GM19043 (cell line): ENCODE data around the gene KIR3DL1.
"Not testable (repeated sequence)": the region's sequence is repeated elsewhere in the genome, so short reads cannot be mapped to it uniquely, and the experiment has no call there.

Source experiments
- ATAC-seq: cut with Tn5 transposase; IDR thresholded peaks from one replicate; pipeline ENCODE4 v1.9.1; 2021; ENCODE audit warnings: low read depth; ENCODE audit not compliant: unreplicated experiment

Gene KIR3DL1

GRCh38 chr19:54816251-54816650, at the start of gene KIR3DL1:
Gene KIR3DL1 (plus strand): TSS chr19:54816468.
- not testable (repeated sequence) for ATAC-seq

DNA sequence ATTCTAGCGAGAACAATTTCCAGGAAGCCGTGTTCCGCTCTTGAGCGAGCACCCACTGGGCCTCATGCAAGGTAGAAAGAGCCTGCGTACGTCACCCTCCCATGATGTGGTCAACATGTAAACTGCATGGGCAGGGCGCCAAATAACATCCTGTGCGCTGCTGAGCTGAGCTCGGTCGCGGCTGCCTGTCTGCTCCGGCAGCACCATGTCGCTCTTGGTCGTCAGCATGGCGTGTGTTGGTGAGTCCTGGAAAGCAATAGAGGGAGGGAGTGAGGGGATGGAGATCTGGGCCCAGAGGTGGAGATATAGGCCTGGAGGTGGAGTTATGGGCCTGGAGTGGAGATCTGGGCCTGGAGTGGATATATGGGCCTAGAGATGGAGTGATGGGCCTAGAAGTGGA, 46.6 kb upstream of the KIR3DL1 start, which contains the start of gene KIR2DL1:
Gene KIR2DL1 (plus strand): TSS at position 148 of the 400 bp plus-strand sequence. CDS start 58 bp downstream, at position 206.
- ATAC-seq = not testable (repeated sequence)

- not testable (repeated sequence) for ATAC-seq
Measured at GRCh38 chr19:54770511-54770910, 45.8 kb upstream of the KIR3DL1 start.

DNA sequence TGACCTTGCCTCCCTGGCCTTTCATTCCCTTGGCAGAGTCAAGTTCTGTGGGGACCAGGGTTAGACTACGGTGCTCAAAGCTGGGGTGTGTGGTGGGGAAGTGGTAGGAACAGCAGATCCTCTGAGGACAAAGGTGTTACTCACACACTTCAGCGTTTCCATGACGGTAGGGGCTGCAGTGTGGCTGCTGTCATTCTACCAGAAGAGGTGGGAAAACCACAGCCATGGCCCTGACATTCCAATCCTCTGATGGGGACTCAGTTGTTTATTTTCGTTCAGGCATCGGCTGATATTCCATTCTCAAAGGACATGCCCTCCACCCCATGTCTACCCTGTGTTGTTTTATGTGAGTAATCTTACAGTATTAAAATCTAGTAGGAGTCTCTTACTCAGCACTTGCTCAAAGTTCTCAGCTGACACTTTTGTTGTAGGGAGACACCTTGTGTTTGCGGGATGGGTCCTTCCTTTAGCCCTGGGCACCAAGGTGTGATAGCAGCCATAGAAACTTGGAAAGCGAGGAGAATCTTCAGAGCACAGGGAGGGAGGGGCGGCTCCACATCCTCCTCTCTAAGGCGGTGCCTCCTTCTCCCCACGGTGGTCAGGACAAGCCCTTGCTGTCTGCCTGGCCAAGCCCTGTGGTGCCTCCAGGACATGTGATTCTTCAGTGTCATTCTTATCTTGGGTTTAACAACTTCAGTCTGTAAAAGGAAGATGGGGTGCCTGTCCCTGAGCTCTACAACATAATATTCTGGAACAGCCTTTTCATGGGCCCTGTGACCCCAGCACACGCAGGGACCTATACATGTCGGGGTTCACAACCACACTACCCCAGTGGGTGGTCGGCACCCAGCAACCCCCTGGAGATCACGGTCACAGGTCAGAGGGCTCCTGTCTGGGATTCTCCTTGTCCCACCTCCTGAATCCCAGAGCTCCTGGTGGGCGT, 45.0 kb upstream of the KIR3DL1 start:
- ATAC-seq = not testable (repeated sequence)

DNA sequence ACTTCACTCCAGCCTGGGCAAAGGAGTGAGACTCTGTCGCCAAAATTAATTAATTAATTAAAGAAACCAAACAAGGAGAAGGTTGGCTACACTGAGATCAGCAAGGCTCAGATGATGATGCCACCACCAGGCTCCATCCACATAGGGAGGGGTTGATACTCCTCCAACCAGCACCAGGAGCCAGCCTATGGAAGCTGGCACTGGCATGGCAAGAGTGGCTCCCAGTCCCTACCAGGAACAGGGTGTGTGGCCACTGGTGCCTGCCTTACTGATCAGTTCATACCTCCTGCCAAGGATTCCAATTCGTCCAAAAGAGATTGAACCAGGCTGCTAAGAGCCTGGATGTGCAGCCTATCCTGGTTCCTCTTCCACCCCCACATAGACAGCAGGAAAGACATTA, 43.6 kb upstream of the KIR3DL1 start:
- ATAC-seq = not testable (repeated sequence)

- ATAC-seq = not testable (repeated sequence)
Measured at GRCh38 chr19:54775095-54775815, 41.0 kb upstream of the KIR3DL1 start.

DNA sequence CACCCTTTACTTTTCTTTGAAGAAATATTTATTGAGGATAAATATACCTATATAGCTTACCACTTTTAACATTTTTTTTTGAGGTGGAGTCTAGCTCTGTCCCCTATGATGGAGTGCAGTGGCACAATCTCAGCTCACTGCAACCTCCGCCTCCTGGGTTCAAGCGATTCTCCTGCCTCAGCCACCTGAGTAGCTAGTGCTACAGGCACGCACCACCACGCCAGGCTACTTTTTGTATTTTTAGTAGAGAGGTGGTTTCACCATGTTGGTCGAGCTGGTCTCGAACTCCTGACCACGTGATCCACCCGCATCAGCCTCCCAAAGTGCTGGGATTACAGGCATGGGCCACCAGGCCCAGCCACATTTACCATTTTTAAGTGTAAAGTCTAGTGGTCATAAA, 40.4 kb upstream of the KIR3DL1 start:
- ATAC-seq = not testable (repeated sequence)

- ATAC-seq = not testable (repeated sequence)
Measured at GRCh38 chr19:54777851-54778250, 38.4 kb upstream of the KIR3DL1 start.

DNA sequence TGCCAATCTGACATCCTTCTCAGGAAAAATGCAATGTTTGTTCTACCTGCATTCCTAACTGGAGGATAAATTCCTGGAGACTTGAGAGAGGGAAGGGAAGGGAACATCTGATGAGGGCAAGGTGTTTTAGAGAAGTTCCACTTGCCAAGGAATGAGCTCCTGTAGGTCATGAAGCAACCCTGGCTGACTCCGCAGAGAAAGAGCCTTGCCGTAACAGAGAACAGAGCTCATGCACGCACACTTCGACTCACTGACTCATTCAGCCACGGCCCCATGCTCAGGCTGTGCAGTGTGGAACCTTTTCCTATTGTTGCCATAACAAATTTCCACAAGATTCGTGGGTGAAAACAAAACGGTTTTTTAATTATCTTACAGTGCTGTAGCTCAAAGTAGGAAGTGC, 37.4 kb upstream of the KIR3DL1 start:
- ATAC-seq = not testable (repeated sequence)

DNA sequence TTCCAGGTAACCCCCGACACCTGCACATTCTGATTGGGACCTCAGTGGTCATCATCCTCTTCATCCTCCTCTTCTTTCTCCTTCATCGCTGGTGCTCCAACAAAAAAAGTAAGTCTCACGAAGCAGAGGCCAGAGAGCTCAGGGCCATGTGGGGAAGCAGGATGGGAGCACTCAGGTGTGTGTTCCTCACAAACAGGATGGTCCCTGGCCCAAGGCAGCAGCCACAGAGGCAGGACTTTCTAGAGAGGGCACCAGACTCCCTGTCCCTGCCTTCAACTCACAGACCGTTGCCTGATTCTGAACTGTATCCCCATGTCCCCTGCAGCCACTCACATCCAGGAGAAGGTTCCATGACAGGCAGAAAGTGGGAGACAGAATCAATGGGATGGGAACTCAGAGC, 33.4 kb upstream of the KIR3DL1 start:
- not testable (repeated sequence) for ATAC-seq

DNA sequence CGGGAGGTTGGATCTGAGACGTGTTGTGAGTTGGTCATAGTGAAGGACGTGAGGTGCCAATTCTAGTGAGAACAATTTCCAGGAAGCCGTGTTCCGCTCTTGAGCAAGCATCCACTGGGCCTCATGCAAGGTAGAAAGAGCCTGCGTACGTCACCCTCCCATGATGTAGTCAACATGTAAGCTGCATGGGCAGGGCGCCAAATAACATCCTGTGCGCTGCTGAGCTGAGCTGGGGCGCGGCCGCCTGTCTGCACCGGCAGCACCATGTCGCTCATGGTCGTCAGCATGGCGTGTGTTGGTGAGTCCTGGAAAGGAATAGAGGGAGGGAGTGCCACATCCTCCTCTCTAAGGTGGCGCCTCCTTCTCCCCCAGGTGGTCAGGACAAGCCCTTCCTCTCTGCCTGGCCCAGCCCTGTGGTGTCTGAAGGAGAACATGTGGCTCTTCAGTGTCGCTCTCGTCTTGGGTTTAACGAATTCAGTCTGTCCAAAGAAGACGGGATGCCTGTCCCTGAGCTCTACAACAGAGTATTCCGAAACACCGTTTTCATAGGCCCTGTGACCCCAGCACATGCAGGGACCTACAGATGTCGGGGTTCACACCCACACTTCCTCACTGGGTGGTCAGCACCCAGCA, 30.1 kb upstream of the KIR3DL1 start:
- ATAC-seq = not testable (repeated sequence)

GRCh38 chr19:54788154-54788553, 28.1 kb upstream of the KIR3DL1 start:
- ATAC-seq = not testable (repeated sequence)

DNA sequence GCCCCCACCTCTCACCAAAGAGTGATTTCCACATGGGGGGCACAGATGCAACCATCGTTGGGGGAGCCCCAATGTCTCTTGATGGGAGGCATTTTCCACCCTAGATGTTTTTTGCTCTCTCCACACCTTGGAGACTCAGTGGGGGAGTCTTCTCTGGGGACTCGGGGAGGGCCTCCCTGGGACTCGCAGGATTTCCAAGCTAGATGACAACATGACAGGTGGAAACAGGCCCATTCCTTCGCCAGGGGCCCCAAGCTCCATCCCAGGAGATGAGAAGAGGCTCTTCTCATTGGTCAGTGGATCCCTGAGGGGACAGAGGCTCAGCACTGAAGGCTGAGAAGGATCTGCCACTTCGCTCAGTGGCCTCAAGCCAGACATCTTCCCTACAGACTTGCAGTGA, 25.6 kb upstream of the KIR3DL1 start:
- no peak for ATAC-seq

DNA sequence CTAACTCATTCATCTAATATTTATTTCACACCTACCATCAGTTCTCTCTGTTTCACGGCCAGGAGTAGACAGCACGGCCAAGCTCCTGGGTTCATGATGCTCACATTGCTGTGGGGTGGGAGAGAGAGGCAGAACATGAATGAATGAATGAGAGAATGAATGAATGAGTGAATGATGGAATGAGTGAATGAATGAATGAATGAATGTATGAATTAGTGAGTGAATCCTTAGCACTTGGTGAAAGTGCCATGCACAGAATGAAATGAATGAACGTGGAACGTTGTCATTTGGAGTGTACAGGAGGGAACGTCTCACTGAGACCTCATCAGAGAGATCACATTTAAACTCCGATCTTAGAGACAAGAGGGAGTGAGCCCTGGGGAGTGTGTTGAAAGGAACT, 24.8 kb upstream of the KIR3DL1 start:
- no peak for ATAC-seq

DNA sequence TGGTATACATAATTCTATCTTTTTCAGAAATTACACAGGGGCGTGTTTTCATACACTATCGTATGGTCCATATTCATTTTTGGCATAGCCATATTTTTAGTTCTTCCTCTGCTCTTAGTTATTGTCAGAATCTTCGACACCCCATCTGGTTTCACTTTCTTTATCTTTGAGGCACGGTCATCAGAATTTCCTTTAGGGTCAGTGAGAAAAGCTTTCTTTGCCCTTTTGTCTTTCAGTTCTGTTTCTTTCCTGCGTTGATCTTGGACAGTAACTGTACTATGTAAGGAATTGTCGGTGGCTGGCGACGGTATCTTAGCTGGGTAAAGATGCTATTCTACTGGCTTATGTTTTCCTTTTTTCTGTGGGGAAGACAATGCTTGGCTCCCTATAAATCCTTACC, 23.5 kb upstream of the KIR3DL1 start:
- no peak for ATAC-seq

GRCh38 chr19:54795758-54796157, 20.5 kb upstream of the KIR3DL1 start:
- ATAC-seq = no peak

DNA sequence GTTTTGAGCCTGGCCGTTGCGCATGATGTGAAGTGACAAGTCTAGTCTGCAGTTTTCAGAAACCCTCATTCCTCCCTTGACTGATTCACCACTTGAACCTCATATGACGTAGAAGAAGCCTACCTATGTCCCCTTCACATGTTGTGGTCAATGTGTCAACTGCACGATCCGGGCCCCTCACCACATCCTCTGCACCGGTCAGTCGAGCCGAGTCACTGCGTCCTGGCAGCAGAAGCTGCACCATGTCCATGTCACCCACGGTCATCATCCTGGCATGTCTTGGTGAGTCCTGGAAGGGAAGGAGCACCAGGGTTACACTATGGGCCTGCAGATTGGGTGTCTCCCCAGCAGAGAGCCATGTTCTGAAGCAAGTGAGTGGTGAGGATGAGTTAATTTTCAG, 12.9 kb upstream of the KIR3DL1 start, which contains the start of gene KIR2DL4:
Gene KIR2DL4 (plus strand): TSS at position 201 of the 400 bp plus-strand sequence. CDS start 42 bp downstream, at position 243.
- ATAC-seq = no peak

DNA sequence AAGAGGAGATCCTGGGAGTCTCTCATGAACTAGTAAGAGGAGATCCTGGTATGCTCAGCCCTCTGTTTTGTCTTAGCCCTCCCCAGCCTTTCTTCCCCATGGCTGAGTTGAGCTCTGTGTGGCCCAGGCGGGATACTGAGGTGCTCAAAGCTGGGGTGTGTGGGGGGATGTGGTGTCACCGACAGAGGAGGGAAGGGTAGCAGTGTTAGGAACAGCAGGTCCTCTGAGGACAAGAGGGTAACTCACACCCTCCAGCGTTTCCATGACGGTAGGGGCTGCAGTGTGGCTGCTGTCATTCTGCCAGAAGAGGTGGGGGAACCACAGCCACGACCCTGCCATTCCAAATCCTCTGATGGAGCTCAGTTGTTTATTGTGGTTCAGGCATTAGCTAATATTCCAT, 12.2 kb upstream of the KIR3DL1 start:
- ATAC-seq = no peak

DNA sequence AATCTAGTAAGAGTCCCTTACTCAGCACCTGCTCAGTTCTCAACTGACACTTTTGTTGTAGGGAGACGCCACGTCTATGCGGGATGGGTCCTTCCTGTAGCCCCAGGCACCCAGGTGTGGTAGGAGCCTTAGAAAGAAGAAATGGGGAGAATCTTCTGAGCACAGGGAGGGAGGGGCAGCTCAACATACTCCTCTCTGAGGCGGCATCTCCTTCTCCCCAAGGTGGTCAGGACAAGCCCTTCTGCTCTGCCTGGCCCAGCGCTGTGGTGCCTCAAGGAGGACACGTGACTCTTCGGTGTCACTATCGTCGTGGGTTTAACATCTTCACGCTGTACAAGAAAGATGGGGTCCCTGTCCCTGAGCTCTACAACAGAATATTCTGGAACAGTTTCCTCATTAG, 11.7 kb upstream of the KIR3DL1 start:
- no peak for ATAC-seq

DNA sequence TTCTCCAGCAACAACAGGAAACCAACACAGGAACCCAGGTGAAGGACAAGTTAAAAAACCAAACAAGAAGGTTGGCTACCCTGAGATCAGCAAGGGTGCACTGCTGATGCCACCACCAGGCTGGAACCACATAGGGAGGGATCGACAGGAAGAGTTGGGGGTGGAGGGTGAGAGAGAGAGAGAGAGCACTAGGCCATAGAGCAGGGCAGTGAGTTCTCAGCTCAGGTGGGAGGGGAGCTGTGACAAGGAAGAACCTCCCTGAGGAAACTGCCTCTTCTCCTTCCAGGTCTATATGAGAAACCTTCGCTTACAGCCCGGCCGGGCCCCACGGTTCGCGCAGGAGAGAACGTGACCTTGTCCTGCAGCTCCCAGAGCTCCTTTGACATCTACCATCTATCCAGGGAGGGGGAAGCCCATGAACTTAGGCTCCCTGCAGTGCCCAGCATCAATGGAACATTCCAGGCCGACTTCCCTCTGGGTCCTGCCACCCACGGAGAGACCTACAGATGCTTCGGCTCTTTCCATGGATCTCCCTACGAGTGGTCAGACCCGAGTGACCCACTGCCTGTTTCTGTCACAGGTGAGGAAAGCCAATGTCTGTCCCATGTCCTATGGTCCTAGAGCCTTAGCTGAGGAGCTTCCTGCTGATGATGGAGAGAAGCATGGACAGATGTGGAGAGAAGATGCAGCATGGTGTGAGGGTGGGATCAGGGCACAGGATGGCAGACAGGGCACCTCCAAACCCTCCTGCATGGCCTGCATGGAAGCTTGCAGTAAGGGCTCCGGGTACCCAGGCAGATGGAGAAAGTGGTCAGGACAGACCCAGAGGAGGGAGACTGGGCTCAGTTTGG, 10.4 kb upstream of the KIR3DL1 start:
- ATAC-seq = no peak
